HEK293T (cell line): ENCODE data around the gene ZNF865.

Experiments
- HDGF ChIP-seq: fragments of 450-650 bp; IDR thresholded peaks from 2 replicates; pipeline ENCODE4 v1.6.1; 2017; ENCODE audit warnings: antibody characterized with exemption, borderline replicate concordance
- SP1 ChIP-seq: fragments of 450-650 bp; IDR thresholded peaks from 2 replicates; pipeline ENCODE4 v1.6.1; 2017

DNA sequence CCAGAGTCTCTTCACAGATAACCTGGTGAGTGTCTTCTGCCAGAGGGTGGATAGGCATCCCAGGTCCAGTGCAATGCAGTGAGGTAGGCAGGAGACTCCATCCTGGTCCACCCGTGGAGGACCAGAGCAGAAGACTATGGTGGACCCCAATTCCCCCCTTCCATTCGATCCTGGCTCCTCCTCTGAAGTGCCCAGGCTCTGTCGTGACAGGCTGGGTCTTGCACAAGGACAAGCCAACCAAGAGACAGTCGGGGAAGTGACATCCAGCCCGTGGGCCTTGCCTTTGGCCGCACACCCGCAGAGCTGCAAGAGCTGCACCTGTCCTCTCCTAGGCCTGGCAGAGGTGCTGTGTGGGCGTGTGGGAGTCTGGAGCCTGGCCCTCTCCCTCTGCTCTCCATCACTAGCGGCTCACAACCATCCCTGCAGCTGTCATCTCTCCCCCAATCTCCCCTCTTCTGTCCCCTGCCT, 15.8 kb downstream of the ZNF865 start:
- TF ChIP-seq HDGF, result no peak
- no peak for TF ChIP-seq SP1
